Stimulated activated CD4-positive, alpha-beta T cell treated with anti-CD3 and anti-CD28 coated beads, Interleukin-12 subunit alpha, Interleukin-12 subunit beta, amount 100 ng/mL, for 24 hours (primary cell): ENCODE measurements around the gene TBC1D3E.
"Not testable (repeated sequence)": the region's sequence is repeated elsewhere in the genome, so short reads cannot be mapped to it uniquely, and the experiment has no call there.

Experiments
- DNase-seq, 2 experiments: peaks; one replicate each; pipeline ENCODE4 v3.0.0-alpha.2; 2020; ENCODE audit warnings: low read depth in 2 of 2

Gene TBC1D3E

DNA sequence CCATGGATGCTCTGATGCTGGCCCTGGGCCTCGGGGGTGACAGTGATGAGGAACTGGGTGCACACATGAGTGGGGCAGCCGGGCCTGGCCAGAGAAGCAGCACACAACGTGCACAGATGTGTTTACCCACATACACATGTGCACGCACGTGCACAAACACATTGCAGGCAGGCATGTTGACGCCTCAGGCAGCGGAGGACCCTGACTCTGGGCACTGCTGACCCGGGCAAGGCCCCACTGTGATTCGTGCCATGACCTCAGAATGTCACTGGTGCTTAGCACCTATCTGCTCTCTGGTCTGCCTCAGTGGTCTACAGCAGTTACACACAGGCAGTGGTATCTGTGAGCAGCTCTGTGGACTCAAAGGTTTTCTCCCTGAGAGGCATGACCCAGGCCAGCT, at the start of gene TBC1D3E:
TBC1D3E (plus strand) TSS at position 301 of the 400 bp plus-strand sequence. CDS start 1,545 bp downstream, outside the sequence.
- not testable (repeated sequence) for DNase-seq

DNA sequence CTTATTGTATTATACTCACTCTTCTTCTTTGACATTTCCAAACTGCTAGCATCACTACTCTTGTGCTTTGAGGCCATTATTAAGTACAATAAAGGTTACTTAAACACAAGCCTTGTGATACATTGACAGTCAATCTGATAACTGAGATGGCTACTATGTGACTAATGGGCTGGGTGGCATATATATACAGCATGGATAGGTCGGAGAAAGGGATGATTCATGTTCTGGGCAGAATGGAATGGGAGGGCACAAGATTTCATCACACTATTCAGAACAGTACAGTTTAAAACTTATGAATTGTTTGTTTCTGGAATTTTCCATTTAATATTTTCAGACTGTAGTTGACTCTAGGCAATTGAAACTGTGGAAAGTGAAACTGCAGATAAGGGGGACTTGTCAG, 40.4 kb upstream of the TBC1D3E start:
- DNase-seq = not testable (repeated sequence)

DNA sequence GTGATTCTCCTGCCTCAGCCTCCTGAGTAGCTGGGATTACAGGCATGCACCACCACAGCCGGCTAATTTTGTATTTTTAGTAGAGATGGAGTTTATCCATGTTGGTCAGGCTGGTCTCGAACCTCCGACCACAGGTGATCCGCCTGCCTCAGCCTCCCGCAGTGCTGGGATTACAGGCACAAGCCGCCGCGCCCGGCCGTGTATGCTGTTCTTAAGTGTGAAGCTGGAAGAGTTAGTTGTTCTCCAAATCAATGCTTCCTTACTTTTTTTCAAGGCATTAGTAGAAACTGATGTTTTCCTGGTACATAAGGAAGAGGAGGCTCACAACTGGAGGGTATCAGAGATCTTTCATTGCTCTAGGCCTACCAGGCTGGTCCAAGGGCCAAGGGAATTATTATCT, 39.6 kb upstream of the TBC1D3E start:
- not testable (repeated sequence) for DNase-seq

DNA sequence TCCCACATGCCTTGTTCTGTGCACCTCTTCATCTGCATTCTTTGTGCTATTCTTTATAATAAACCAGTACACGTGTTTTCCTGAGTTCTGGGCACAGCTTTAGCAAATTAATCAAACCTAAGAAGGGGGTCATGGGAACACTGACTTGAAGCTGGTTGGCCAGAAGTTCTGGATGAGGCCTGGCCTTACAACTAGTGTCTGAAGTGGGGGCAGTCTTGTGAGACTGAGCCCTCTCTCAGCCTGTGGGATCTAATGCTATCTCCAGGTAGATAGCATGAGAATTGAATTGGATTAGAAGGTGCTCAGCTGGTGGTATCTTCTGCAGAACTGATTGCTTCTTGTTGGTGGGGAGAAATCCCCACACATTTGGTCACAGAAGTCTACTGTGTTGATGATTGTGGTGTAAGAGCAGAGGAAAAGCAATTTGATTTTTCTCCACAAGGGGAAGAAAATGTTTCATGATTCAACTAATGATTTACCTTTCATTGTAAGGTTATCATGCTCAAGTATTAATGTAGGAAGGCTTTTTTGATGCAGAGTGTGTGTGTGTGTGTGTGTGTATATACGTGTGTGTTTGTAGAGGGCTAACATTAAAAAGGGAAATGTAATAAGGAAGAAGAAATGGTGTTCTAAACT, 33.6 kb upstream of the TBC1D3E start:
- not testable (repeated sequence) for DNase-seq

DNA sequence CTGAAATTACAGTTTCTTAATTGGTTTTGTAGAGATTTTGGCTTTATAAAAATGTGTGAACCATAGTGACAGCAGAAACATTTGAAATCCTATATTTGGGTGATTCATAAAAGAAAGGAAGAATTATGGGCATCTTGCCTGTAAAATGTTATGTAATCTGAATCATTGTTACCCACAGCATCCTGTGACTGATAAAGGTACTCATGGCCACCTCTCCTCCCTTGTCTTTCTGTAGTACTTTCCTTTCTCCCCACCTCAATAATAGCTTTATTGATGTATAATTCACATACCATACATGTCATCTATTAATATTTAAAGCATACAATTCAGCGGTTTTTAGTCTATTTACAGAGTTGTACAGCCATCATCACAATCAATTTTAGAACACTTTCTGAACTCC, 28.5 kb upstream of the TBC1D3E start:
- not testable (repeated sequence) for DNase-seq

DNA sequence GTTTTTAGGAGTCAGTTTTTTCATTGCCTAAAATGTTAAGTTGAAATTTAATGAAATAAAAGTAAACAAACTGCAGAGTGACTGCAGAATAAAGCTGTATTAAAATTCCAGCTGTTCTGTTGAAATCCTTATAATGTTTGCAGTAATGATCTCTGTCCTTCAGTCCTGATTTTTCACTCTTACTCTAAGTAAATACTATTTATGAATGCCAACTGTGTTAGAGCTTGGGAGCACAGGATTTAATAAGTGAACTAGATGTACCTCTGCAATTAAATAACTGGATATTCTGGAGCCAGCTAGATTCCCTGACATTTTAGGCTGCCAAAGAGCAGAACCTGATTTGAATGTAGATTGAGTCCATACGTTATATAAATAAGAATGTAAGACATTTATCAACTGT, 7.9 kb upstream of the TBC1D3E start:
- DNase-seq = not testable (repeated sequence)

DNA sequence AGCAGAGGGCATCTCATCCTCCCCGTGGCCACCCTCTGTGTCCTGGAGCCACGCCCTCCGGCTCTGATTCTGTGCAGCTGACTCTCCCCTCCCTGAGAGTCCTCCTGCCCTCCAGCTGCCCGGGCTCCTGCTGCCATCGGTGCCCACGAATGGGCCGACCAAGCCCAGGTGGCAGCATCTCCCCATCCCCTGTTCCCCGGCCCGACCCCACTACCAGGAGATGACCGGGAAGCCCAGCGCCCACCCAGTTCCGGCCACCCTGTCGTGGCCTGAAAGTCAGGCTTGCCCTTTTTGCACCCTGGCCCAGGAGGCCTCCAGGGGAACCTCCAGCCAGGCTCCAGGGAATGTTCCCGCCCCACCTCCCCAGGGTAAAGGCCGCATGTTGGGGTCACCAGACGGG, 7.1 kb downstream of the TBC1D3E start:
- DNase-seq = not testable (repeated sequence)
